Esophagus squamous epithelium (tissue), 4 donors: ENCODE results near the gene REPS2.

ENCODE experiments used
- CTCF ChIP-seq, 6 experiments: fragments of 450-650 bp in 4 of 6; fragments of 200-600 bp in 2 of 6; sonication (generic) in 2 of 6; IDR thresholded peaks; one replicate each; pipeline ENCODE4 v1.5.1; 2016 to 2019; ENCODE audit warnings: antibody characterized with exemption in 6 of 6, mild to moderate bottlenecking in 4 of 6, moderate library complexity in 4 of 6
- POLR2A ChIP-seq, 4 donors: fragments of 450-650 bp; IDR thresholded peaks; one replicate each; pipeline ENCODE4 v1.6.1; 2017; ENCODE audit warnings: antibody characterized with exemption in 4 of 4, mild to moderate bottlenecking in 4 of 4, moderate library complexity in 3 of 4

DNA sequence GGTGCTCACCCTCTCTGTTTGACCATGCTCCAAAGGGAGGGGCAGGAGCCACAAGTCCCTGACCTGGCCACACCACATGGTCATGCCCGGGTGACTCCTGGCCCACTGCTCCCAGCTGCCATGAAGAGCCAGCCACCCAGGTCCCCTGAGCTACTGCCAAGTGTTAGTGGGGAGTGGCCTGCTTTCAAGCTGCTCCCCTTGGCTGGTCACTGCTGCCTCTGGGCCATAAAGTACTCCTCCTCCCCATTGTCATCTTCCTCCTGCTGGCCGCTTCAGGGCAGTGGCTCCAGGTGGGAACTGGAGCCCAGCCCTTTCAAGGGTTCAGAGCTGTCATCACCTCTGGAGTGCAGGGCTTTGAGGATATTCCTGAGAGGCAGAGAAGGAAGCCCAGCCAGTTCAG, 49.0 kb upstream of the REPS2 start:
- TF ChIP-seq CTCF (IDR thresholded peaks at IDR 0.05) (no peak), POLR2A (IDR thresholded peaks at IDR 0.05) (no peak)
